Measurements from ENCODE around the gene CPED1.

DNA sequence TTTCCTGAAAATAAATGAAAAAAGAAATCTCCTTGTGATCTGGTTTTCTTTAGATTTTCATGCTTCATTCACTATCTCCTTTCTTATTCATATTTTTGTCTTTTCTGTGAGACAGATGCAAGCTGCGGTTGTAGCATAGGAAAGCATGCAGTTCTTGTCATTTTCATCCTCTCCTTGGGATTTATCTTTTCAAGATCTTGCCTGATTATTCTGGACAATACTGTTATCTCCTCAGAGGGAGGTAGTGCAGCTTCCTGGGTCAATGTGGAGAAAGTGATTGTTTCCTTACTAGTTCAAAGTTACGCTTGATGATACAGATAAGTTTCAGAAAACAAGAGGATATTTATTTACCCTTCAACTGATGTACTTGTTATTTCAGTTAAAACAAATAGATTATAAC is 114.6 kb downstream of the CPED1 start:
- no peak for TF ChIP-seq EZH2 (IDR thresholded peaks at IDR 0.05)
- no peak for TF ChIP-seq POLR2AphosphoS5 (IDR thresholded peaks at IDR 0.05; ENCODE audit: borderline replicate concordance, low read depth, low read length)
- no peak for TF ChIP-seq FOXP2 (optimal IDR thresholded peaks at IDR 0.05; ENCODE audit: control extremely low read depth, extremely low read length, insufficient read depth)
